Endothelial cell of umbilical vein (primary cell): ENCODE results near the gene LAMC2. TPM values are rescaled to one million over a fixed set of nuclear protein-coding genes. Genes with fewer than 3 reads are reported as not detected.
A peak's percentile ranks its signal among the peaks of the same experiment; 100 is the strongest.

Experiments
- BruUV-seq: library from RNA; stranded (reverse); fragments of 400-500 nt; replicated peaks from 2 replicates; lab custom pipeline; 2021; lab: Mats Ljungman, UMichigan
- CTCF ChIA-PET: fragments of 300-600, 350-600 bp; sonication (Branson Sonifier 250); formaldehyde crosslinking; loops from one replicate; lab custom pipeline; 2021; ENCODE audit warnings: antibody characterized with exemption, inconsistent platforms; lab: Charles Lee
- POLR2A ChIA-PET: fragments of 300-600, 350-600 bp; sonication (Branson Sonifier 250); formaldehyde crosslinking; loops from one replicate; lab custom pipeline; 2021; ENCODE audit warnings: antibody characterized with exemption, inconsistent platforms; lab: Charles Lee
- DNase-seq: peaks from one replicate; pipeline ENCODE4 v3.0.0-alpha.2; 2011; ENCODE audit warnings: low read depth, low spot score
- FAIRE-seq: peaks from 2 replicates; lab custom pipeline; 2011; peaks lifted over from hg19 to GRCh38; lab: Jason Lieb, UNC
- H2AFZ ChIP-seq: 2 replicates; pipeline ENCODE4 v1.6.0; 2012; ENCODE audit warnings: low read depth, low read length, control low read depth, inconsistent platforms
- H3K27ac ChIP-seq: 2 replicates; pipeline ENCODE4 v1.5.1; 2011; ENCODE audit warnings: low read depth, mild to moderate bottlenecking, control low read depth, low read length, moderate library complexity; ENCODE audit not compliant: insufficient read depth
- H3K27me3 ChIP-seq, 2 experiments: 2 replicates each; pipeline versions ENCODE4 v1.6.0 to v1.6.1; 2011; ENCODE audit warnings: low read length in 2 of 2, mixed read lengths in 1 of 2; ENCODE audit not compliant: control insufficient read depth in 2 of 2, insufficient read depth in 2 of 2
- H3K36me3 ChIP-seq, 2 experiments: 2 replicates in 1 of 2; 3 replicates in 1 of 2; pipeline ENCODE4 v1.5.1; 2011; ENCODE audit warnings: low read length in 2 of 2, mild to moderate bottlenecking in 1 of 2, moderate library complexity in 1 of 2; ENCODE audit not compliant: control insufficient read depth in 2 of 2, insufficient read depth in 2 of 2; ENCODE audit errors: extremely low read depth in 1 of 2
- H3K4me1 ChIP-seq: 3 replicates; pipeline ENCODE4 v1.5.1; 2011; ENCODE audit warnings: mild to moderate bottlenecking, low read length; ENCODE audit not compliant: control insufficient read depth, insufficient read depth; ENCODE audit errors: extremely low read depth
- H3K4me2 ChIP-seq: 2 replicates; pipeline ENCODE4 v1.6.1; 2011; ENCODE audit warnings: low read length, control low read depth, mixed read lengths; ENCODE audit not compliant: insufficient read depth
- H3K4me3 ChIP-seq, 3 experiments: fragments of 200-600 bp in 1 of 3; sonication (generic), shearing (Covaris generic) in 1 of 3; replicated peaks in 1 of 3; 2 replicates each; pipeline ENCODE4 v1.5.1; 2011 to 2016; ENCODE audit warnings: control low read depth in 3 of 3, low read length in 3 of 3, mild to moderate bottlenecking in 2 of 3, inconsistent platforms in 1 of 3, low read depth in 1 of 3, moderate library complexity in 1 of 3; ENCODE audit not compliant: insufficient read depth in 1 of 3
- H3K79me2 ChIP-seq: 2 replicates; pipeline ENCODE4 v1.6.0; 2012; ENCODE audit warnings: low read length, inconsistent platforms; ENCODE audit not compliant: control insufficient read depth, insufficient read depth
- H3K9ac ChIP-seq: replicated peaks from 2 replicates; pipeline ENCODE3; 2011; ENCODE audit warnings: low read length, control low read depth; ENCODE audit not compliant: insufficient read depth; ENCODE audit errors: extremely low read depth
- H3K9me1 ChIP-seq: replicated peaks from 3 replicates; pipeline ENCODE4 v1.6.0; 2011; ENCODE audit warnings: mild to moderate bottlenecking, low read length; ENCODE audit not compliant: control insufficient read depth, insufficient read depth; ENCODE audit errors: extremely low read depth
- H3K9me3 ChIP-seq: replicated peaks from 2 replicates; pipeline ENCODE4 v1.5.1; 2012; ENCODE audit warnings: low read length, inconsistent platforms; ENCODE audit not compliant: control insufficient read depth, insufficient read depth
- H4K20me1 ChIP-seq: replicated peaks from 2 replicates; pipeline ENCODE3; 2011; ENCODE audit warnings: mild to moderate bottlenecking, low read length; ENCODE audit not compliant: control insufficient read depth, insufficient read depth; ENCODE audit errors: extremely low read depth
- CTCF ChIP-seq, 2 donors: IDR thresholded peaks; 1 replicate in 1 of 2; 2 replicates in 1 of 2; pipeline ENCODE4 v1.5.1; 2011; ENCODE audit warnings: low read length in 2 of 2, mild to moderate bottlenecking in 2 of 2, moderate library complexity in 2 of 2, control low read depth in 1 of 2, inconsistent platforms in 1 of 2, low read depth in 1 of 2; ENCODE audit not compliant: insufficient read depth in 1 of 2; ENCODE audit errors: extremely low read depth in 1 of 2
- EZH2 ChIP-seq: IDR thresholded peaks from 2 replicates; pipeline ENCODE4 v1.6.1; 2012; ENCODE audit warnings: borderline replicate concordance, low read depth, mild to moderate bottlenecking, moderate library complexity, low read length, inconsistent platforms; ENCODE audit not compliant: severe bottlenecking
- FOS ChIP-seq: IDR thresholded peaks from 2 replicates; pipeline ENCODE4 v1.6.1; 2011; ENCODE audit warnings: mild to moderate bottlenecking, low read length, moderate library complexity, borderline replicate concordance; ENCODE audit not compliant: insufficient read depth
- GATA2 ChIP-seq: IDR thresholded peaks from 2 replicates; pipeline ENCODE4 v1.7.0; 2011; ENCODE audit warnings: low read depth, mild to moderate bottlenecking, moderate library complexity, mixed read lengths, low read length; ENCODE audit not compliant: insufficient read length, insufficient read depth
- JUN ChIP-seq: IDR thresholded peaks from 2 replicates; pipeline ENCODE4 v1.6.1; 2011; ENCODE audit warnings: borderline replicate concordance, low read depth; ENCODE audit not compliant: insufficient read length, insufficient read depth
- MAX ChIP-seq: IDR thresholded peaks from 2 replicates; pipeline ENCODE4 v1.6.1; 2011; ENCODE audit not compliant: insufficient read depth, insufficient read length
- MYC ChIP-seq: IDR thresholded peaks from one replicate; pipeline ENCODE4 v1.6.1; 2011; ENCODE audit warnings: mild to moderate bottlenecking, low read depth, low read length
- POLR2A ChIP-seq: IDR thresholded peaks from 2 replicates; pipeline ENCODE4 v1.6.1; 2012; ENCODE audit warnings: low read depth, mild to moderate bottlenecking, control low read depth, low read length
- POLR2AphosphoS5 ChIP-seq: IDR thresholded peaks from 2 replicates; pipeline ENCODE4 v1.6.1; 2012; ENCODE audit warnings: low read depth, mild to moderate bottlenecking, control low read depth, low read length, moderate library complexity; ENCODE audit not compliant: insufficient read depth
- dilution Hi-C: fragments of 300-500 bp; cut with MboI; formaldehyde crosslinking; loops from one replicate; pipeline ENCODE4 v1.15.0; 2019; ENCODE audit warnings: low sequenced_read_pairs; ENCODE audit not compliant: extremely low pct_ligation_motif_present
- intact Hi-C: fragments of 100-400 bp; cut with micrococcal nuclease; formaldehyde crosslinking; loops from one replicate; pipeline ENCODE4 v1.10.0; 2022
- polyA plus RNA-seq, 4 experiments: library from polyadenylated mRNA; depleted of rRNA in 3 of 4; stranded (reverse) in 3 of 4; unstranded in 1 of 4; fragments of >200 nt; gene quantifications; 2 replicates each; pipeline versions ENCODE4 v1.2.1 to v1.2.3, GENCODE V29; 2011 to 2012; ENCODE audit warnings: missing spikeins in 1 of 4
- total RNA-seq: library from RNA; stranded (reverse); gene quantifications from 2 replicates; pipeline ENCODE4 v1.2.3, GENCODE V29; 2021

LAMC2 gene
- total and polyA plus RNA-seq, 2 donors (not counting 3 experiments of a cell fraction or from before 2014, with no cell fraction given): 0.23 to 0.82 TPM

- no peak overlapping the region for H3K4me2 ChIP-seq
- H3K9ac ChIP-seq: no peak overlapping the region
- H3K4me1 ChIP-seq: peaks cover 9% of the 10 kb centered on the region
- no peaks in the 10 kb centered on the region for H3K9me3 ChIP-seq
- H3K27ac ChIP-seq: no peak overlapping the region
- ChIA-PET POLR2A (no interaction called here), CTCF (interaction anchor here (1.2 kb wide), 1 partner anchor 14 kb away, joined by 3 read pairs; no protein-coding TSS in a partner anchor)
- no peak for TF ChIP-seq GATA2
- peak overlapping the region; percentile 2 for H2AFZ ChIP-seq
- H3K4me3 ChIP-seq: no peak overlapping the region
- FAIRE-seq (no peak), DNase-seq (peak; percentile 16)
- no peaks in the 10 kb centered on the region for H3K27me3 ChIP-seq
- intact Hi-C loops (no loop called here), dilution Hi-C loops (no loop called here)
- no peaks in the 10 kb centered on the region for H3K36me3 ChIP-seq
- no TSS peak for BruUV-seq
- H3K79me2 ChIP-seq: no peaks in the 10 kb centered on the region
- no peaks in the 10 kb centered on the region for H3K9me1 ChIP-seq
- H4K20me1 ChIP-seq: no peaks in the 10 kb centered on the region
Observed at GRCh38 chr1:183291216-183291762, 105.2 kb downstream of the LAMC2 start.

- intact Hi-C loops: no loop called here
- no TSS peak for BruUV-seq
- H3K9me1 ChIP-seq: no peaks in the 10 kb centered on the region
- H3K27ac ChIP-seq: no peak overlapping the region
- H3K9me3 ChIP-seq: no peaks in the 10 kb centered on the region
- dilution Hi-C loops: no loop called here
- no peak overlapping the region for H3K4me3 ChIP-seq
- peaks cover 9% of the 10 kb centered on the region for H3K4me1 ChIP-seq
- H3K36me3 ChIP-seq: no peaks in the 10 kb centered on the region
- peak; percentile 54 for DNase-seq
- H3K9ac ChIP-seq: no peak overlapping the region
- H3K79me2 ChIP-seq: no peaks in the 10 kb centered on the region
- H4K20me1 ChIP-seq: no peaks in the 10 kb centered on the region
- H3K27me3 ChIP-seq: no peaks in the 10 kb centered on the region
- ChIA-PET POLR2A (no interaction called here), CTCF (interaction anchor here (1.2 kb wide), 1 partner anchor 13 kb away, joined by 3 read pairs; no protein-coding TSS in a partner anchor)
- FAIRE-seq: peak; percentile 85
- H2AFZ ChIP-seq: peak overlapping the region; percentile 24
- TF ChIP-seq JUN (no peak), CTCF (IDR thresholded peaks at IDR 0.05; ENCODE audit: extremely low read depth in 1 of 2, insufficient read depth in 1 of 2, low read depth in 1 of 2, low read length in 2 of 2) (no peak), EZH2 (no peak), POLR2AphosphoS5 (no peak), MAX (no peak), GATA2 (no peak), FOS (no peak), MYC (no peak), POLR2A (no peak)
- H3K4me2 ChIP-seq: no peak overlapping the region
Observed at GRCh38 chr1:183291802-183292514, 105.9 kb downstream of the LAMC2 start.
